ENCODE measurements around the gene EXOC4.

DNA sequence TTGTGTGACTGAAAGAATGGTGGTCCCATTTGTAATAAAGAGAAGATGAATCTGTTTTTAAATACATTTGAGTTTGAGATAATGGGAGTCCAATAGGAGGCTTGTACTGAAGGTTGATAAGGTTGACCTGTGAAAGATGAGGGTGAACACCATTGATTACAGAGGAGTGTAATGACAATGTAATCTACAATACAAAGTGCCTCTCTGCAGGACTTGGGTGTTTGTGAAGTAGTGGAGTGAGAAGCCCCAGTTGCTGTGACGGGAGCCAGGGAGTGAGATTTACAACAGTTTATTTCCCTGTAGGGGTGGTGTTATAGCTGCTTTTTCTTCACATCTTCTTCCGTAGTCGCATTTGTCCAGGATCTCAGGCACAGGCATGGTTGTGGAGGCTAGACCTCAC, 189.9 kb downstream of the EXOC4 start:
- TF ChIP-seq POLR2AphosphoS5 (IDR thresholded peaks at IDR 0.05; ENCODE audit: insufficient read depth, low read depth, low read length) (no peak), POLR2A (IDR thresholded peaks at IDR 0.05; ENCODE audit: low read depth, low read length) (no peak)
- TF ChIP-seq, protein P1, sequence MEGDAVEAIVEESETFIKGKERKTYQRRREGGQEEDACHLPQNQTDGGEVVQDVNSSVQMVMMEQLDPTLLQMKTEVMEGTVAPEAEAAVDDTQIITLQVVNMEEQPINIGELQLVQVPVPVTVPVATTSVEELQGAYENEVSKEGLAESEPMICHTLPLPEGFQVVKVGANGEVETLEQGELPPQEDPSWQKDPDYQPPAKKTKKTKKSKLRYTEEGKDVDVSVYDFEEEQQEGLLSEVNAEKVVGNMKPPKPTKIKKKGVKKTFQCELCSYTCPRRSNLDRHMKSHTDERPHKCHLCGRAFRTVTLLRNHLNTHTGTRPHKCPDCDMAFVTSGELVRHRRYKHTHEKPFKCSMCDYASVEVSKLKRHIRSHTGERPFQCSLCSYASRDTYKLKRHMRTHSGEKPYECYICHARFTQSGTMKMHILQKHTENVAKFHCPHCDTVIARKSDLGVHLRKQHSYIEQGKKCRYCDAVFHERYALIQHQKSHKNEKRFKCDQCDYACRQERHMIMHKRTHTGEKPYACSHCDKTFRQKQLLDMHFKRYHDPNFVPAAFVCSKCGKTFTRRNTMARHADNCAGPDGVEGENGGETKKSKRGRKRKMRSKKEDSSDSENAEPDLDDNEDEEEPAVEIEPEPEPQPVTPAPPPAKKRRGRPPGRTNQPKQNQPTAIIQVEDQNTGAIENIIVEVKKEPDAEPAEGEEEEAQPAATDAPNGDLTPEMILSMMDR (IDR thresholded peaks at IDR 0.05; ENCODE audit: extremely low read depth in 1 of 2, insufficient read depth in 1 of 2, low read depth in 1 of 2, low read length in 2 of 2) = no peak
